Mucosa of rectum (tissue), 2 donors: ENCODE results near the gene HIVEP2.

ENCODE experiments used
- H3K27ac ChIP-seq, 2 donors: one replicate each; pipeline ENCODE4 v1.7.0; 2013; ENCODE audit warnings: inconsistent platforms in 2 of 2, low read depth in 2 of 2, low read length in 2 of 2
- H3K27me3 ChIP-seq, 2 donors: one replicate each; pipeline ENCODE4 v1.7.0; 2013; ENCODE audit warnings: low read length in 2 of 2; ENCODE audit not compliant: control insufficient read depth in 2 of 2, insufficient read depth in 2 of 2
- H3K36me3 ChIP-seq, 2 donors: one replicate each; pipeline ENCODE4 v1.7.0; 2013; ENCODE audit warnings: low read length in 2 of 2; ENCODE audit not compliant: control insufficient read depth in 2 of 2, insufficient read depth in 2 of 2
- H3K4me1 ChIP-seq, 2 donors: one replicate each; pipeline ENCODE4 v1.7.0; 2013; ENCODE audit warnings: low read length in 2 of 2, mild to moderate bottlenecking in 1 of 2; ENCODE audit not compliant: control insufficient read depth in 2 of 2, insufficient read depth in 2 of 2
- H3K4me3 ChIP-seq, 2 donors: one replicate each; pipeline ENCODE4 v1.7.0; 2013; ENCODE audit warnings: low read length in 2 of 2
- H3K9ac ChIP-seq, 2 donors: one replicate each; pipeline ENCODE4 v1.7.0; 2013; ENCODE audit warnings: low read length in 2 of 2, low read depth in 1 of 2, mild to moderate bottlenecking in 1 of 2
- H3K9me3 ChIP-seq, 2 donors: one replicate each; pipeline ENCODE4 v1.7.0; 2013; ENCODE audit warnings: low read length in 2 of 2; ENCODE audit not compliant: control insufficient read depth in 2 of 2
- donor health status: healthy.
- donor health status: Normal muscosa, but diverticular disease.

HIVEP2 gene

DNA sequence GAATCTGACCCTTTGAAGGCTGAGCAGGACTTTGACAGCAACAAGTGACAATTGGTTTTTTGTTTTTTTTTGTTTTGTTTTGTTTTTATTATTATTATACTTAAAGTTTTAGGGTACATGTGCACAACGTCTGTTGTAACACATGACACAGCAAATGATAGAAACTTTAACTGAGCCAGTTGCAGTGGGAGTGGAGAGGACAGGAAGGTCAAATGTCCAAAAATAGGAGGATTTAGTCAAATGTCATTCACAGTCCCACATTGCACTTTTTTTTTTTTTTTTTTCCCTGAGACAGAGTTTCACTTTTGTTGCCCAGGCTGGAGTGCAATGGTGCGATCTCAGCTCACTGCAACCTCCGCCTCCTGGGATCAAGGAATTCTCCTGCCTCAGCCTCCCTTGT is 223.0 kb downstream of the HIVEP2 start:
- H3K9ac ChIP-seq, result no peak overlapping the region
- H3K27ac ChIP-seq, result no peak overlapping the region
- H3K4me1 ChIP-seq, result no peaks in the 10 kb centered on the region
- H3K9me3 ChIP-seq, result peaks cover 0 to 4% of the 10 kb centered on the region in 2 donors
- no peaks in the 10 kb centered on the region for H3K27me3 ChIP-seq
- no peak overlapping the region for H3K4me3 ChIP-seq
- no peaks in the 10 kb centered on the region for H3K36me3 ChIP-seq

DNA sequence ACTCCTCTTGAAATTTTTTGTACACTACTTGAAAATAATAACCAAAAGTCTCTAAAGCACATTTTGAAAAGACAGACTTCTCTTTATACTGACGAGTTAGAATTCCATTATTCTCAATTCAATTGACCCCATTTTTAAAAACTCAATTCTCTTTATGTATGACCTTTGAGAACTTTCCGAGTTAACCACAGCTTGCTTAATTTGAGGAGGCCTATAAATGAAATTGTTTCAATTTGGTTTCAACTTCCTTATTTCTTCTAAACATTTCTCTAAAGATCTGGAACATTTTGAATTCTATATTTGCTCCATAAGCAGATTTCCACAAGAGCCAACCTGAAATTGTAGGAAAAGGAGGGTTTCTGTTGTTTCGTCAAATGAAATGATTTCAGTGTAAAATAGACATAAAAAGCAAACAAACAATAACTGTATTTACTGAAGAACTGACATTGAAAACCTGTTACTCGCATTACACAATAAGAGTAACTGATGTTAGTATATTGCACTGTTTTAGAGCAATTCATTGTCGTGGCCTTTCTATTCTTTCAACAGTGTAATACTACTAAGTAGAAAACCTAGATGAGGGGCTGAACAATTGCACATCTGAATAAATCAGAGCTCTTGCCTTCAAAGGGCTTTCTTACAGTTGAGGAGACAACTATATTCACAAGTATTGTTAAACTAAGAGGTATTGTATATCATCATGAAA is 223.6 kb downstream of the HIVEP2 start:
- H3K4me1 ChIP-seq, result no peaks in the 10 kb centered on the region
- H3K27me3 ChIP-seq, result no peaks in the 10 kb centered on the region
- no peak overlapping the region for H3K9ac ChIP-seq
- H3K4me3 ChIP-seq, result no peak overlapping the region
- peaks cover 0 to 4% of the 10 kb centered on the region in 2 donors for H3K9me3 ChIP-seq
- H3K36me3 ChIP-seq, result no peaks in the 10 kb centered on the region
- H3K27ac ChIP-seq, result no peak overlapping the region

DNA sequence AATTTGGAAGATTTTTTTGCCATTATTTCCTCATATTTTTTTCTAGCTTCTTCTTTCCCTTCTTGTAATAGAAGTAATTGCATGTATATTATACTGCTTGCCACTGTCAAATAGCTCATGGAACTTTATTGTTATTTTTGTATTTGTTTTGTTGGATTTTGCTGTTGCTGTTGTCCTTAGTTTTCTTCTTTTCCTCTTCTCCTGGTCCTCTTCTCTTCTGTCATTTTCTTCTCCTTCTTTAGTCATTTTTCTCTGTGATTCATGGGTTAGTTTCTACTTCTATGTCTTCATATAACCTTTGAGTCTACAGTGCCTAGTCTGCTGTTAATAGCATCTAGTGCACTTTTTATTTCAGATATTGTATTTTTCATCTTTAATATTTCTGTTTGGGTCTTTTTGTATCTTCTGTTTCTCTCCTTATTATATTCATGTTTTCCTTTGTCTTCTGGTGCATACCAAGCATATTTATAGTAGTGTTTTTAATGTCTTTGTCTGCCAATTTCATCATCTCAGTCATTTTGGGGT is 226.2 kb downstream of the HIVEP2 start:
- no peaks in the 10 kb centered on the region for H3K36me3 ChIP-seq
- no peaks in the 10 kb centered on the region for H3K27me3 ChIP-seq
- no peak overlapping the region for H3K27ac ChIP-seq

DNA sequence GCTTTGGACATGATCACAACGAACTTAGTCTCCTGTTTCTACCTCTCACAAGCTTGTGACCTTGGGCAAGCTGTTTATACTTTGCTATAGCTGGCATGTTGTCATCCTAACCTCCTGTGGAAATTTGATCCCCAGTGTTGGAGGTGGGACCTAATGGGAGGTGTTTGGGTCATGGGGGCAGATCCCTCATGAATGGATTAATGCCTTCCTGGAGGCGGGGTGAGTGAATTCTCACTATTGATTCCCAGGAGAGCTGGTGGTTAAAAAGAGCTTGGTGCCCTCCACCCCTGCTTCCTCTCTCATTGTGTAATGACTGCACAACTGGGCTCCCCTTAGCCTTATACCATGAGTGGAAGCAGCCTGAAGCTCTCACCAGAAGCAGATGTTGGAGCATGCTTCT is 228.9 kb downstream of the HIVEP2 start:
- Histone ChIP-seq H3K9ac (no peak overlapping the region), H3K27me3 (no peaks in the 10 kb centered on the region), H3K9me3 (peaks cover 0 to 4% of the 10 kb centered on the region in 2 donors), H3K36me3 (no peaks in the 10 kb centered on the region), H3K4me3 (no peak overlapping the region), H3K27ac (no peak overlapping the region), H3K4me1 (no peaks in the 10 kb centered on the region)

More for the DNA sequence above, 226.2 kb downstream of the HIVEP2 start:
- Histone ChIP-seq H3K9ac (no peak overlapping the region), H3K4me1 (no peaks in the 10 kb centered on the region), H3K4me3 (no peak overlapping the region), H3K9me3 (peaks cover 0 to 4% of the 10 kb centered on the region in 2 donors)

DNA sequence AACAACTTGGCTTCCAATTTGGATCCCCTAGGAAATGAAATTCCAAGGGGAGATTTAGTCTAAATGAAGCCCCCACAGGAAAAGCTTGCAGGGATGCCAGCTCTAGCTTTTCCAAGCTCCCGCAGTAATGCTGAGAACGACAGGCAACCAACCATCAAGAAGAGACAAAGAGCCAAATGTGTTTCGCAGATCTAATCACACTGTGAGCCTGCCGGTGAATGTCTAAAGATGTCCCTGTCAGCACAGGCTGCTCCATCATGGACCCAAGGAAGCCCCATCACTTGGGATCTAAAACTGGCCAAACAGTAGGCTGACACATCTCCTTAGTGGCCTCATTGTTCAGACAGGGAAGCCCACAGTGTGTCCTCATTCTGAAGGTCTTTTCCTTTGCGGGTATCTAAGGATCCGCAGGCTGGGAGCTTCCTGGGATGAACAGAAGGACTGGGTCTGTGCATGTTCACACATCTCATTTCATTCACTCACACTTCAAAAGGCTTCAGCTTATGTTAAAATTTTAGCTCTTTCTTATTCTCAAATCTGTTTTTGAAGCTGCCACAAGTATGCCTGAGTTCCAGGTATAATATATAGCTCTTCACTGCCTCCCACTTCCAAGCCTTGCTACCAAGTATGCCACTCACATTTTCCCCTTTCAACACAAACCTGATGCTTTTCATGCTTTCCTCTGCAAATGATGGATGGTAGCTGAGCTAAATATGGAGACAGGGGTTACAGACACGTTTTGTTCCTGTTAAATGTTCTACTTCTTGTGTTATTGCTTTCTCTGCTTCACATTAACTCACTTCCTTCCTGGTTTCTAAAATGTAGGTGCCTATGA is 229.8 kb downstream of the HIVEP2 start:
- H3K4me1 ChIP-seq, result no peaks in the 10 kb centered on the region
- H3K9me3 ChIP-seq, result peaks cover 0 to 4% of the 10 kb centered on the region in 2 donors
- H3K27me3 ChIP-seq, result no peaks in the 10 kb centered on the region
- H3K4me3 ChIP-seq, result no peak overlapping the region
- no peak overlapping the region for H3K9ac ChIP-seq
- H3K36me3 ChIP-seq, result no peaks in the 10 kb centered on the region
- no peak overlapping the region for H3K27ac ChIP-seq

DNA sequence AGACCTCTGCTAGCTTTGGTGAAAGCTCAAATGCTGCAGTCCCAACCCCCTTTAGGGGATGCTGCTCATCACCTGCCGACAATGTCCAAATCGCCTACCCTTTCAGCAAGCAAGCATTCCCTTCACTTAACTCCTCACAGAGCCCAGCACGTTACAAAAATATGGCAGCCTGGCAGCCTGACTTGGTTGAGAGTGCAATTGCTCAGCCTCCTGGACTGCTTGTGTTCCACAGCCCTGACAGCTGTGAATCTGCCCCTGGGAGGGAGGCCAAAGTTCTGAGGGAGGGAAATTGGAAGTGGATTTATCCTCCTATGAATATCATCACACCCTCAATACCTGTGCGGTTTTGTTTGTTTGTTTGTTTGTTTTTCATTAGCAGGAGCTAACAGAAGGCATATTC is 231.0 kb downstream of the HIVEP2 start:
- no peaks in the 10 kb centered on the region for H3K27me3 ChIP-seq
- H3K9me3 ChIP-seq, result peaks cover 0 to 4% of the 10 kb centered on the region in 2 donors
- no peak overlapping the region for H3K4me3 ChIP-seq
- H3K4me1 ChIP-seq, result no peaks in the 10 kb centered on the region
- H3K9ac ChIP-seq, result no peak overlapping the region
- no peaks in the 10 kb centered on the region for H3K36me3 ChIP-seq
- no peak overlapping the region for H3K27ac ChIP-seq

DNA sequence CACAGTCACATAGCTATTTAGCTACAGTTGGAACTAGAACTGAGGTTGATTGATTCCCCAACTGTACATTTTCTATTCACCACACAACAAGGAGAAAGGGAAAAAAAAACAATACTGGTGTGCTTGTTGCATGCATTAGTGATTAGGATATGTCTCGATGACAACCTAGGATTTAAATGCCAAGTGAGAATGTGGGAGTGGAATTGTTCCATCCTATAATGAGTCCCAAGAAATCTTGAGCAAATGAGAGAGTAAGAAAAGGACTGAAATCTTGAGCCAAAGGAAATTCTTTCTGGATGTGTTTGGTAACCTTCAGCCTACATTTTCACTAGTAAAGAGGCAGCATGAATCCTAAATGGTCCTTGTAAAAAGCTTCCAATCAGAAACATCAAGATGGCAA is 232.7 kb downstream of the HIVEP2 start:
- Histone ChIP-seq H3K9ac (no peak overlapping the region), H3K36me3 (no peaks in the 10 kb centered on the region), H3K9me3 (no peaks in the 10 kb centered on the region), H3K27ac (no peak overlapping the region), H3K4me3 (no peak overlapping the region), H3K27me3 (no peaks in the 10 kb centered on the region), H3K4me1 (no peaks in the 10 kb centered on the region)

DNA sequence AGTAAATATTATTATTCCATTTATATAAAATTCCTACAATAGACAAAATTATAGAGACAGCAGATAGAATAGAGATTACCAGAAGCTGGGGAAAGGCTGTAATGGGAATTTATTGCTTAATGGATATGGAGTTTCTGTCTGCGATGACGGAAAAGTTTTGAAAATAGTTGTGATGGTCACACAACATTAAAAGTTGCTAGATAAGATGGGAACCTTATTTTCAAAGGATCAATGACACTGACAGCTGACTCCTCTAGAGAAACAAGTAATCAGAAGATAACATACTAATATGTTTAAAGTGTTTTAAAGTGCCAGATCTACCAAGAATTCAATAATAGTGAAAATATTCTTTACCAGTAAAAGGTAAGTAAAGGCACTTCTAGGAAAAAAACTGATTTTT is 236.3 kb downstream of the HIVEP2 start:
- Histone ChIP-seq H3K9me3 (no peaks in the 10 kb centered on the region), H3K4me1 (no peaks in the 10 kb centered on the region), H3K4me3 (no peak overlapping the region), H3K9ac (no peak overlapping the region), H3K36me3 (no peaks in the 10 kb centered on the region), H3K27ac (no peak overlapping the region), H3K27me3 (no peaks in the 10 kb centered on the region)

DNA sequence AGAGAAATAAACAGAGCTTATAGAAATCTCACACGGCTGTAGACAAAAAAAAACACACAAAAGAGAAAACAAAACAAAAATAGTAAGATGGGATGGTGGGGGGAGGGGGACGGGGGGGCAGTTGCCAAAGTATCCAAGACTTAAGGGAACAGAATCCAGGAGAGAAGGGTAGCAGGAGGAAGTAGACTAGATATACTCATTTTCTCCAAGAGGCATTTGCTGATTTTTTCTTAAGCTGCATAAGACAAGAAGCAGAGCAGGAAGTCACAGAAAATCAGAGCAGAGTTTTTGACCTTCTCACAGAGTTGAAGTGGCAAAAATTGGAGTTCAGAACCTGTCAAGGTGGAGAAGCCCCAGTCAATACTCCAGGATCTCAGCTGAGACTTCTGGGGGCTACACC is 237.7 kb downstream of the HIVEP2 start:
- H3K36me3 ChIP-seq, result no peaks in the 10 kb centered on the region
- H3K27me3 ChIP-seq, result no peaks in the 10 kb centered on the region
- H3K4me3 ChIP-seq, result no peak overlapping the region
- no peak overlapping the region for H3K27ac ChIP-seq
- H3K9ac ChIP-seq, result no peak overlapping the region
- no peaks in the 10 kb centered on the region for H3K9me3 ChIP-seq
- no peaks in the 10 kb centered on the region for H3K4me1 ChIP-seq

DNA sequence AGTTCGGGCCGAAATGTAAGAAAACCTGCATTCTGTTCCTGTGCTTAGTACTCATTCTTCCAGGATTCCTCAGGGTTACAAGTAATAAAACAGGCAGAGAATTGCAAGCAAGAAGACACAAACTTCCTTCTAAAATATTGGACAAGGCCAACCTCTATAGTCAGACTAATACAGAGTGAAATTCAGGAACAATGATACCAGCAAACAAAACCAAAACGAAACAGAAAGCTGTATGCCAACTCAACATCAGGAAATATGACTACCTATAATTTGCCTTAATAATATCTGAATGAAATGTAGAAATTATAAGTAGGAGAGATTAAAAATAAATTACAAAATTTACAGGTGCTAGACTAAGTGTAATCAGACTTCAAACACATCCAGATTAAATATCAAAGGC is 238.8 kb downstream of the HIVEP2 start:
- Histone ChIP-seq H3K36me3 (no peaks in the 10 kb centered on the region), H3K4me1 (no peaks in the 10 kb centered on the region), H3K9me3 (no peaks in the 10 kb centered on the region), H3K9ac (no peak overlapping the region), H3K27ac (no peak overlapping the region), H3K4me3 (no peak overlapping the region), H3K27me3 (no peaks in the 10 kb centered on the region)
